Measurements from ENCODE around the gene SLC25A27. TPM values are rescaled to one million over a fixed set of nuclear protein-coding genes. Genes with fewer than 3 reads are reported as not detected.

The SLC25A27 gene
- total and polyA plus RNA-seq, 2 experiments from 2014 or later, result 8.5 to 16.2 TPM

DNA sequence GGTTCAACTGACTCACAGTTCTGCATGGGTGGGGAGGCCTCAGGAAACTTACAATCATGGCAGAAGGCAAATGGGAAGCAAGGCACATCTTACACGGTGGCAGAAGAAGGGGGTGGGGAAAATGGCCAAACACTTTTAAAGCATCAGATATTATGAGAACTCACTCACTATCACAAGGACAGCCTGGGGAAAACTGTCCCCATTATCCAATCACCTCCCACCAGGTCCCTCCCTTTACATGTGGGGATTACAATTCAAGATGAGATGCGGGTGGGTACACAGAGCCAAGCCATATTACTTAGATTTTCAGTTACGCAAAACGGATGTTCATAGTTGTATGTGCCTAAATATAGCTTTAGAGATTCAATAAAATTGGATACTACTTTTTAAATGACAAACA, 25.8 kb upstream of the SLC25A27 start (continued):
- TF ChIP-seq, protein P1, sequence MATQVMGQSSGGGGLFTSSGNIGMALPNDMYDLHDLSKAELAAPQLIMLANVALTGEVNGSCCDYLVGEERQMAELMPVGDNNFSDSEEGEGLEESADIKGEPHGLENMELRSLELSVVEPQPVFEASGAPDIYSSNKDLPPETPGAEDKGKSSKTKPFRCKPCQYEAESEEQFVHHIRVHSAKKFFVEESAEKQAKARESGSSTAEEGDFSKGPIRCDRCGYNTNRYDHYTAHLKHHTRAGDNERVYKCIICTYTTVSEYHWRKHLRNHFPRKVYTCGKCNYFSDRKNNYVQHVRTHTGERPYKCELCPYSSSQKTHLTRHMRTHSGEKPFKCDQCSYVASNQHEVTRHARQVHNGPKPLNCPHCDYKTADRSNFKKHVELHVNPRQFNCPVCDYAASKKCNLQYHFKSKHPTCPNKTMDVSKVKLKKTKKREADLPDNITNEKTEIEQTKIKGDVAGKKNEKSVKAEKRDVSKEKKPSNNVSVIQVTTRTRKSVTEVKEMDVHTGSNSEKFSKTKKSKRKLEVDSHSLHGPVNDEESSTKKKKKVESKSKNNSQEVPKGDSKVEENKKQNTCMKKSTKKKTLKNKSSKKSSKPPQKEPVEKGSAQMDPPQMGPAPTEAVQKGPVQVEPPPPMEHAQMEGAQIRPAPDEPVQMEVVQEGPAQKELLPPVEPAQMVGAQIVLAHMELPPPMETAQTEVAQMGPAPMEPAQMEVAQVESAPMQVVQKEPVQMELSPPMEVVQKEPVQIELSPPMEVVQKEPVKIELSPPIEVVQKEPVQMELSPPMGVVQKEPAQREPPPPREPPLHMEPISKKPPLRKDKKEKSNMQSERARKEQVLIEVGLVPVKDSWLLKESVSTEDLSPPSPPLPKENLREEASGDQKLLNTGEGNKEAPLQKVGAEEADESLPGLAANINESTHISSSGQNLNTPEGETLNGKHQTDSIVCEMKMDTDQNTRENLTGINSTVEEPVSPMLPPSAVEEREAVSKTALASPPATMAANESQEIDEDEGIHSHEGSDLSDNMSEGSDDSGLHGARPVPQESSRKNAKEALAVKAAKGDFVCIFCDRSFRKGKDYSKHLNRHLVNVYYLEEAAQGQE (IDR thresholded peaks at IDR 0.05; ENCODE audit: unreplicated experiment), result no peak
- no peak for TF ChIP-seq STAT1 (IDR thresholded peaks at IDR 0.05; ENCODE audit: unreplicated experiment)

- Histone ChIP-seq H3K79me2 (replicated peaks; ENCODE audit: insufficient read depth) (no peaks in the 10 kb centered on the region), H3F3A (replicated peaks; ENCODE audit: low read depth) (no peaks in the 10 kb centered on the region), H3K4me1 (ENCODE audit: insufficient read depth) (no peaks in the 10 kb centered on the region), H3K9me2 (ENCODE audit: insufficient read depth) (no peaks in the 10 kb centered on the region), H2AFZ (no peak overlapping the region), H3K4me3 (no peak overlapping the region), H3K36me3 (ENCODE audit: insufficient read depth) (no peaks in the 10 kb centered on the region), H4K20me1 (replicated peaks; ENCODE audit: insufficient read depth) (no peaks in the 10 kb centered on the region), H3K27me3 (ENCODE audit: insufficient read depth) (no peaks in the 10 kb centered on the region), H3K27ac (ENCODE audit: low read depth) (no peak overlapping the region), H3K4me2 (no peak overlapping the region)
- Mint-ChIP-seq H3K4me1 (no peaks in the 10 kb centered on the region), H3K27me3 (ENCODE audit: insufficient read depth, low read depth, poor library complexity) (no peaks in the 10 kb centered on the region), H3K36me3 (ENCODE audit: low read depth) (no peaks in the 10 kb centered on the region), H3K9me3 (no peaks in the 10 kb centered on the region), H3K27ac (no peak overlapping the region), H3K4me3 (no peak overlapping the region)
- DNase-seq (ENCODE audit: low spot score) (no peak), ATAC-seq (no peak; the same call in 2 of the 3 replicates)
- TF ChIP-seq ZNF462 (CRISPR knock-in tag; IDR thresholded peaks at IDR 0.05) (no peak), ZNF114 (CRISPR knock-in tag; IDR thresholded peaks at IDR 0.05) (no peak), JUNB (IDR thresholded peaks at IDR 0.05; ENCODE audit: unreplicated experiment) (no peak), NANOG (IDR thresholded peaks at IDR 0.05; ENCODE audit: borderline replicate concordance) (no peak), EZH2phosphoT487 (IDR thresholded peaks at IDR 0.05; ENCODE audit: unreplicated experiment) (no peak), STAT1 (IDR thresholded peaks at IDR 0.05; ENCODE audit: unreplicated experiment) (no peak)
- TF ChIP-seq, protein P1 (IDR thresholded peaks at IDR 0.05; ENCODE audit: unreplicated experiment), result no peak
- TF ChIP-seq, protein P2, sequence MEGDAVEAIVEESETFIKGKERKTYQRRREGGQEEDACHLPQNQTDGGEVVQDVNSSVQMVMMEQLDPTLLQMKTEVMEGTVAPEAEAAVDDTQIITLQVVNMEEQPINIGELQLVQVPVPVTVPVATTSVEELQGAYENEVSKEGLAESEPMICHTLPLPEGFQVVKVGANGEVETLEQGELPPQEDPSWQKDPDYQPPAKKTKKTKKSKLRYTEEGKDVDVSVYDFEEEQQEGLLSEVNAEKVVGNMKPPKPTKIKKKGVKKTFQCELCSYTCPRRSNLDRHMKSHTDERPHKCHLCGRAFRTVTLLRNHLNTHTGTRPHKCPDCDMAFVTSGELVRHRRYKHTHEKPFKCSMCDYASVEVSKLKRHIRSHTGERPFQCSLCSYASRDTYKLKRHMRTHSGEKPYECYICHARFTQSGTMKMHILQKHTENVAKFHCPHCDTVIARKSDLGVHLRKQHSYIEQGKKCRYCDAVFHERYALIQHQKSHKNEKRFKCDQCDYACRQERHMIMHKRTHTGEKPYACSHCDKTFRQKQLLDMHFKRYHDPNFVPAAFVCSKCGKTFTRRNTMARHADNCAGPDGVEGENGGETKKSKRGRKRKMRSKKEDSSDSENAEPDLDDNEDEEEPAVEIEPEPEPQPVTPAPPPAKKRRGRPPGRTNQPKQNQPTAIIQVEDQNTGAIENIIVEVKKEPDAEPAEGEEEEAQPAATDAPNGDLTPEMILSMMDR (conservative IDR thresholded peaks at IDR 0.05; ENCODE audit: low read depth in 2 of 2), result no peak
Observed at GRCh38 chr6:46628498-46628897, 24.3 kb upstream of the SLC25A27 start.

Data from GM23338 (cell line).